Measurements from ENCODE around the gene ABI1. TPM values are rescaled to one million over a fixed set of nuclear protein-coding genes. Genes with fewer than 3 reads are reported as not detected.

The ABI1 gene
- total RNA-seq, 4 donors from 2014 or later = 51.4 to 67.1 (median 63.3) TPM

GRCh38 chr10:26706206-26706605, 154.6 kb downstream of the ABI1 start:
- no peak overlapping the region for H3K4me3 ChIP-seq
- WGBS, 2 donors = 75% methylated on average over 5 to 6 of the region's 6 CpGs
- H3K27ac ChIP-seq = no peak overlapping the region
- H3K36me3 ChIP-seq = peaks cover 9 to 72% (median 11%) of the 10 kb centered on the region in 3 donors
- no peak for TF ChIP-seq CTCF (IDR thresholded peaks at IDR 0.05)
- TF ChIP-seq POLR2A (IDR thresholded peaks at IDR 0.05) = no peak
- no peak for DNase-seq
- no peaks in the 10 kb centered on the region for H3K4me1 ChIP-seq
- intact Hi-C loops (cut with DNase I) = no loop called here
- no peaks in the 10 kb centered on the region for H3K27me3 ChIP-seq
- no peaks in the 10 kb centered on the region for H3K9me3 ChIP-seq

- no peak for DNase-seq
- peaks cover 0 to 8% (median 0%) of the 10 kb centered on the region in 3 donors for H3K4me1 ChIP-seq
- H3K4me3 ChIP-seq = no peak overlapping the region
- no peaks in the 10 kb centered on the region for H3K9me3 ChIP-seq
- H3K27me3 ChIP-seq = no peaks in the 10 kb centered on the region
- H3K36me3 ChIP-seq = peaks cover 9 to 50% (median 9%) of the 10 kb centered on the region in 3 donors
- WGBS, 2 donors = 78 to 90% methylated on average over 4 to 9 of the region's 9 CpGs
- intact Hi-C loops (cut with DNase I) = no loop called here
- H3K27ac ChIP-seq = no peak overlapping the region
- TF ChIP-seq CTCF (IDR thresholded peaks at IDR 0.05) (no peak), POLR2A (IDR thresholded peaks at IDR 0.05) (no peak)
Measured at GRCh38 chr10:26703974-26704373, 156.8 kb downstream of the ABI1 start.

- Histone ChIP-seq H3K27me3 (no peaks in the 10 kb centered on the region), H3K9me3 (no peaks in the 10 kb centered on the region), H3K4me3 (no peak overlapping the region), H3K27ac (no peak overlapping the region), H3K4me1 (peaks cover 3 to 17% (median 7%) of the 10 kb centered on the region in 3 donors), H3K36me3 (peaks cover under 1 to 41% (median 9%) of the 10 kb centered on the region in 3 donors)
- no peak for DNase-seq
- intact Hi-C loops (cut with DNase I) = no loop called here
- WGBS, 2 donors = 84 to 95% methylated on average over 4 of the region's 4 CpGs
- no peak for TF ChIP-seq CTCF (IDR thresholded peaks at IDR 0.05)
- no peak for TF ChIP-seq POLR2A (IDR thresholded peaks at IDR 0.05)
Measured at GRCh38 chr10:26703096-26703495, 157.7 kb downstream of the ABI1 start.

GRCh38 chr10:26700884-26701630, 159.7 kb downstream of the ABI1 start:
- TF ChIP-seq CTCF (IDR thresholded peaks at IDR 0.05) (no peak), POLR2A (IDR thresholded peaks at IDR 0.05) (no peak)
- no peak overlapping the region for H3K4me3 ChIP-seq
- no peak overlapping the region for H3K27ac ChIP-seq
- peaks cover 3 to 26% (median 12%) of the 10 kb centered on the region in 3 donors for H3K4me1 ChIP-seq
- peaks cover 0 to 21% (median 3%) of the 10 kb centered on the region in 3 donors for H3K36me3 ChIP-seq
- no peak for DNase-seq
- no peaks in the 10 kb centered on the region for H3K27me3 ChIP-seq
- no peaks in the 10 kb centered on the region for H3K9me3 ChIP-seq
- WGBS, 2 donors = 50 to 68% methylated on average over 4 of the region's 4 CpGs
- intact Hi-C loops (cut with DNase I) = no loop called here

GRCh38 chr10:26699631-26700030, 161.1 kb downstream of the ABI1 start:
- no peak for TF ChIP-seq CTCF (IDR thresholded peaks at IDR 0.05)
- no peak for TF ChIP-seq POLR2A (IDR thresholded peaks at IDR 0.05)
- DNase-seq = no peak
- Histone ChIP-seq H3K36me3 (peaks cover 0 to 6% (median 0%) of the 10 kb centered on the region in 3 donors), H3K4me1 (peaks cover 3 to 26% (median 12%) of the 10 kb centered on the region in 3 donors), H3K4me3 (no peak overlapping the region), H3K9me3 (no peaks in the 10 kb centered on the region), H3K27ac (no peak overlapping the region), H3K27me3 (no peaks in the 10 kb centered on the region)
- intact Hi-C loops (cut with DNase I) = no loop called here
- WGBS, 2 donors = 87 to 100% methylated on average over 5 to 7 of the region's 7 CpGs
